A673 (cell line): Measurements from ENCODE around the gene ATP6V1F.

Source experiments
- EZH2 ChIP-seq: fragments of 200-600 bp; sonication (generic); IDR thresholded peaks from 2 replicates; pipeline ENCODE4 v1.6.1; 2017; ENCODE audit warnings: borderline replicate concordance, low read depth, mild to moderate bottlenecking, mixed read lengths, antibody characterized with exemption, low read length; ENCODE audit not compliant: poor library complexity, severe bottlenecking
- TF ChIP-seq, protein P1 (sequence below): fragments of 300-800, 200-600 bp; sonication (generic); conservative IDR thresholded peaks from 2 replicates; pipeline ENCODE4 v1.5.1; 2017; ENCODE audit warnings: low read depth, mild to moderate bottlenecking, antibody characterized with exemption, low read length, moderate library complexity, mixed read lengths

DNA sequence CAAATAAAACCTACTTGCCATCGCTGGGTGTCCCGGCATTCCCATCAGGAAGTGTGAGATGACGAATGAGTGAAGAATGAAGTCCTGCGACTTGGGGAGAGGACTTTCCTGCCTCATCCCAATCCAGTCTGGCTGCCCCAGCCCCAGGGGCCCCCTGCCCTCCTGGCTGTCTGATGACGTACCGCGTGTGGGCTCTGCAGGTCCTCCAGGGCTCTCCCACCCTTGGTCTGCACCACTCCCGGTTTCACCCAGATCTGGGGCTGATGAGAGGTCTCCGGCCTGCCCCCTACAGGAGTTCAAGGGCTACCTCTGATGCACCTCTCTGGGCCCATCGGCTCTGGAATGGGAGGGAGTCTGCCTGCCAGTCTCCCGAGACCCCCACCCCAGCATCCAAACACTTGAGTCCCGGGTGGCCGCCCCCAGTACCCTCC lies 9.8 kb downstream of the ATP6V1F start:
- TF ChIP-seq, protein P1, sequence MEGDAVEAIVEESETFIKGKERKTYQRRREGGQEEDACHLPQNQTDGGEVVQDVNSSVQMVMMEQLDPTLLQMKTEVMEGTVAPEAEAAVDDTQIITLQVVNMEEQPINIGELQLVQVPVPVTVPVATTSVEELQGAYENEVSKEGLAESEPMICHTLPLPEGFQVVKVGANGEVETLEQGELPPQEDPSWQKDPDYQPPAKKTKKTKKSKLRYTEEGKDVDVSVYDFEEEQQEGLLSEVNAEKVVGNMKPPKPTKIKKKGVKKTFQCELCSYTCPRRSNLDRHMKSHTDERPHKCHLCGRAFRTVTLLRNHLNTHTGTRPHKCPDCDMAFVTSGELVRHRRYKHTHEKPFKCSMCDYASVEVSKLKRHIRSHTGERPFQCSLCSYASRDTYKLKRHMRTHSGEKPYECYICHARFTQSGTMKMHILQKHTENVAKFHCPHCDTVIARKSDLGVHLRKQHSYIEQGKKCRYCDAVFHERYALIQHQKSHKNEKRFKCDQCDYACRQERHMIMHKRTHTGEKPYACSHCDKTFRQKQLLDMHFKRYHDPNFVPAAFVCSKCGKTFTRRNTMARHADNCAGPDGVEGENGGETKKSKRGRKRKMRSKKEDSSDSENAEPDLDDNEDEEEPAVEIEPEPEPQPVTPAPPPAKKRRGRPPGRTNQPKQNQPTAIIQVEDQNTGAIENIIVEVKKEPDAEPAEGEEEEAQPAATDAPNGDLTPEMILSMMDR, result 0 out of 2 replicates have a peak, but pooled peaks have one; percentile 22
- TF ChIP-seq EZH2, result no peak
